Endodermal cell (in vitro differentiated cells): ENCODE measurements around the gene FAM98C. TPM values are rescaled to one million over a fixed set of nuclear protein-coding genes. Genes with fewer than 3 reads are reported as not detected.
A peak's percentile ranks its signal among the peaks of the same experiment; 100 is the strongest.

Experiments
- DNase-seq: peaks from one replicate; pipeline ENCODE4 v3.0.0-alpha.2; 2017
- H3K27ac ChIP-seq: 2 replicates; pipeline ENCODE4 v1.5.1; 2013; ENCODE audit warnings: mild to moderate bottlenecking, low read depth, low read length, moderate library complexity
- H3K27me3 ChIP-seq: 2 replicates; pipeline ENCODE4 v1.6.1; 2013; ENCODE audit warnings: mild to moderate bottlenecking, low read length, moderate library complexity; ENCODE audit not compliant: insufficient read depth, control insufficient read depth, poor library complexity, severe bottlenecking
- H3K36me3 ChIP-seq: 2 replicates; pipeline ENCODE4 v1.7.0; 2013; ENCODE audit warnings: mild to moderate bottlenecking, low read length, moderate library complexity; ENCODE audit not compliant: control insufficient read depth, insufficient read depth
- H3K4me1 ChIP-seq: one replicate; pipeline ENCODE4 v1.7.0; 2013; ENCODE audit warnings: low read length; ENCODE audit not compliant: control insufficient read depth, insufficient read depth
- H3K4me3 ChIP-seq: 2 replicates; pipeline ENCODE4 v1.5.1; 2013; ENCODE audit warnings: mild to moderate bottlenecking, low read length, moderate library complexity
- H3K9ac ChIP-seq: 2 replicates; pipeline ENCODE4 v1.6.1; 2013; ENCODE audit warnings: mild to moderate bottlenecking, low read length, moderate library complexity; ENCODE audit not compliant: poor library complexity, severe bottlenecking; ENCODE audit errors: extremely low read depth
- H3K9me3 ChIP-seq: 2 replicates; pipeline ENCODE4 v1.6.1; 2013; ENCODE audit warnings: mild to moderate bottlenecking, low read length, moderate library complexity; ENCODE audit not compliant: control insufficient read depth
- H3K27ac Mint-ChIP-seq: 2 replicates; pipeline ENCODE4 v1.8.0; 2020; ENCODE audit warnings: mixed read lengths
- H3K27me3 Mint-ChIP-seq: 2 replicates; pipeline ENCODE4 v1.8.0; 2021; ENCODE audit warnings: mild to moderate bottlenecking, mixed read lengths; ENCODE audit not compliant: insufficient read depth
- H3K36me3 Mint-ChIP-seq: 2 replicates; pipeline ENCODE4 v1.8.0; 2020; ENCODE audit warnings: low read depth, mixed read lengths
- H3K4me1 Mint-ChIP-seq: 2 replicates; pipeline ENCODE4 v1.8.0; 2020; ENCODE audit warnings: mixed read lengths
- H3K4me3 Mint-ChIP-seq: 2 replicates; pipeline ENCODE4 v1.8.0; 2020; ENCODE audit warnings: mild to moderate bottlenecking, moderate library complexity, mixed read lengths
- H3K9me3 Mint-ChIP-seq: 2 replicates; pipeline ENCODE4 v1.8.0; 2020; ENCODE audit warnings: mild to moderate bottlenecking, mixed read lengths
- WGBS, 2 experiments: methylation state at CpG; one replicate each; pipeline versions ENCODE4 v1.1.5 to v1.1.7; 2013; ENCODE audit warnings: missing lambda C conversion rate in 2 of 2, mixed read lengths in 1 of 2; ENCODE audit not compliant: insufficient coverage in 1 of 2, insufficient read length in 1 of 2; 5-methylcytosine and 5-hydroxymethylcytosine counted together
- long read RNA-seq, 4 experiments: library from polyadenylated mRNA in 2 of 4; library from RNA in 1 of 4; library from capped mRNA in 1 of 4; stranded (forward) in 3 of 4; unstranded in 1 of 4; transcript quantifications; one replicate each; pipeline ENCODE4 v2.0.0, GENCODE V29; 2020 to 2021; ENCODE audit warnings: inconsistent platforms in 1 of 4
- polyA plus RNA-seq, 2 experiments: library from polyadenylated mRNA; stranded (reverse); fragments of 50-300 nt; gene quantifications; one replicate each; pipeline ENCODE4 v1.2.3, GENCODE V29; 2013
- total RNA-seq, 2 donors: library from RNA; stranded (reverse); fragmentation: NEBNext Ultra II Directional in 1 of 2; extraction: Animal tissue kit (Norgen Biotek cat#: 25700) in 1 of 2; gene quantifications; 2 replicates in 1 of 2; 3 replicates in 1 of 2; pipeline ENCODE4 v1.2.1, GENCODE V29; 2021
- TF ChIP-seq, protein P1 (sequence below): fragments of 200-600 bp; sonication (generic); conservative IDR thresholded peaks from 2 replicates; pipeline ENCODE4 v1.5.0; 2021; ENCODE audit warnings: antibody characterized with exemption, mild to moderate bottlenecking

FAM98C gene
- 10 to 100 TPM in 1 of 2 donors, 1 to 10 TPM in 1; 8.6 to 13.7 TPM for total RNA-seq
- 9.9 TPM for polyA plus RNA-seq (2013, experiment 1 of 2)
- 8.9 TPM for polyA plus RNA-seq (2013, experiment 2 of 2)
- long read RNA-seq, experiment 1, partial matches to known transcripts = 0 of 4 reads
- long read RNA-seq, experiment 1, other reads (novel, unspliced or antisense) = 1 of 4 reads
- long read RNA-seq, experiment 2, transcript FAM98C-201 (8 exons, 1,271 nt) = major isoform, 8 of 13 reads
- long read RNA-seq, experiment 2, partial matches to known transcripts = 1 of 13 reads
- long read RNA-seq, experiment 2, other reads (novel, unspliced or antisense) = 2 of 13 reads
- long read RNA-seq, experiment 3, partial matches to known transcripts = 1 of 7 reads
- long read RNA-seq, experiment 3, other reads (novel, unspliced or antisense) = 3 of 7 reads
- long read RNA-seq, experiment 4, partial matches to known transcripts = 0 of 1 reads
- long read RNA-seq, experiment 4, other reads (novel, unspliced or antisense) = 1 of 1 reads

DNA sequence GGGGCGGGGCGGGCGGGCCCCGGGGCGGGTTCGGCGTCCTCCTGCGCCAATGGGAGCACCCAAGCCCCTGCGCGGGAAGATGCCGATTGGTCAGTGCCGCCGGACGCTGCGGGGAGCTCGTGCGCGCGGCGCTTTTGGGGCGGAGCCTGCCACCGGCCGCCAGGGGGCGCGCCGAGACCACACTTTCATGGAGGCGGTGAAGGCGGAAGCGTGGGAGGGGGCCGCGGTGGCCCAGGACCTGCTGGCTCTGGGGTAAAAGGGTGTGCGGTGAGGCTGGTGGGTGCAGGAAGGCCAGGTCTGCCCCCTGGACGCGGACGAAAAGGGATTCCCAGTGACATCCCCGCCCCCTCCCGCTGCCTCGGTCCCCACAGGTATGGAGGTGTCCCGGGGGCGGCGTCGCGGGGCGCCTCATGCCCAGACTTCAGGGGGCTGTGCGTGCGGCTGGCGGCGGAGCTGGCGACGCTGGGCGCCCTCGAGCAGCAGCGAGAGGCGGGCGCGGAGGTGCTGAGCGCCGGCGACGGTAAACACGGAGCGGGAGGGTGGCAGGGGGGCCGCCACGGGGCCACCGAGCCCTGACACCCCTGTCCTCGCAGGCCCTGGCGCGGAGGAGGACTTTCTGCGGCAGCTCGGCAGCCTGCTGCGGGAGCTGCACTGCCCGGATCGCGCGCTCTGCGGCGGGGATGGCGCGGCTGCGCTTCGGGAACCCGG, at the start of gene FAM98C:
Gene FAM98C (plus strand): TSS at position 127 of the 708 bp plus-strand sequence. CDS start 61 bp downstream, at position 188.
- H3K27ac ChIP-seq = no peak within 1 kb of the TSS
- Mint-ChIP-seq H3K27ac (no peak within 1 kb of the TSS), H3K9me3 (no peaks in the 10 kb centered on the region), H3K36me3 (peaks cover 11% of the 10 kb centered on the region), H3K27me3 (peaks cover 39% of the 10 kb centered on the region), H3K4me3 (peak within 1 kb of the TSS; percentile 61), H3K4me1 (peaks cover 1% of the 10 kb centered on the region)
- TF ChIP-seq, protein P1, sequence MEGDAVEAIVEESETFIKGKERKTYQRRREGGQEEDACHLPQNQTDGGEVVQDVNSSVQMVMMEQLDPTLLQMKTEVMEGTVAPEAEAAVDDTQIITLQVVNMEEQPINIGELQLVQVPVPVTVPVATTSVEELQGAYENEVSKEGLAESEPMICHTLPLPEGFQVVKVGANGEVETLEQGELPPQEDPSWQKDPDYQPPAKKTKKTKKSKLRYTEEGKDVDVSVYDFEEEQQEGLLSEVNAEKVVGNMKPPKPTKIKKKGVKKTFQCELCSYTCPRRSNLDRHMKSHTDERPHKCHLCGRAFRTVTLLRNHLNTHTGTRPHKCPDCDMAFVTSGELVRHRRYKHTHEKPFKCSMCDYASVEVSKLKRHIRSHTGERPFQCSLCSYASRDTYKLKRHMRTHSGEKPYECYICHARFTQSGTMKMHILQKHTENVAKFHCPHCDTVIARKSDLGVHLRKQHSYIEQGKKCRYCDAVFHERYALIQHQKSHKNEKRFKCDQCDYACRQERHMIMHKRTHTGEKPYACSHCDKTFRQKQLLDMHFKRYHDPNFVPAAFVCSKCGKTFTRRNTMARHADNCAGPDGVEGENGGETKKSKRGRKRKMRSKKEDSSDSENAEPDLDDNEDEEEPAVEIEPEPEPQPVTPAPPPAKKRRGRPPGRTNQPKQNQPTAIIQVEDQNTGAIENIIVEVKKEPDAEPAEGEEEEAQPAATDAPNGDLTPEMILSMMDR = peak; percentile 100
- no peak within 1 kb of the TSS for H3K9ac ChIP-seq
- DNase-seq = peak; percentile 99
- H3K4me3 ChIP-seq = peak within 1 kb of the TSS; percentile 77
- H3K4me1 ChIP-seq = no peaks in the 10 kb centered on the region
- no peaks in the 10 kb centered on the region for H3K9me3 ChIP-seq
- no peaks in the 10 kb centered on the region for H3K36me3 ChIP-seq
- peaks cover 8% of the 10 kb centered on the region for H3K27me3 ChIP-seq
- WGBS, 2 experiments = 0% methylated on average over 13 to 82 of the region's 82 CpGs

DNA sequence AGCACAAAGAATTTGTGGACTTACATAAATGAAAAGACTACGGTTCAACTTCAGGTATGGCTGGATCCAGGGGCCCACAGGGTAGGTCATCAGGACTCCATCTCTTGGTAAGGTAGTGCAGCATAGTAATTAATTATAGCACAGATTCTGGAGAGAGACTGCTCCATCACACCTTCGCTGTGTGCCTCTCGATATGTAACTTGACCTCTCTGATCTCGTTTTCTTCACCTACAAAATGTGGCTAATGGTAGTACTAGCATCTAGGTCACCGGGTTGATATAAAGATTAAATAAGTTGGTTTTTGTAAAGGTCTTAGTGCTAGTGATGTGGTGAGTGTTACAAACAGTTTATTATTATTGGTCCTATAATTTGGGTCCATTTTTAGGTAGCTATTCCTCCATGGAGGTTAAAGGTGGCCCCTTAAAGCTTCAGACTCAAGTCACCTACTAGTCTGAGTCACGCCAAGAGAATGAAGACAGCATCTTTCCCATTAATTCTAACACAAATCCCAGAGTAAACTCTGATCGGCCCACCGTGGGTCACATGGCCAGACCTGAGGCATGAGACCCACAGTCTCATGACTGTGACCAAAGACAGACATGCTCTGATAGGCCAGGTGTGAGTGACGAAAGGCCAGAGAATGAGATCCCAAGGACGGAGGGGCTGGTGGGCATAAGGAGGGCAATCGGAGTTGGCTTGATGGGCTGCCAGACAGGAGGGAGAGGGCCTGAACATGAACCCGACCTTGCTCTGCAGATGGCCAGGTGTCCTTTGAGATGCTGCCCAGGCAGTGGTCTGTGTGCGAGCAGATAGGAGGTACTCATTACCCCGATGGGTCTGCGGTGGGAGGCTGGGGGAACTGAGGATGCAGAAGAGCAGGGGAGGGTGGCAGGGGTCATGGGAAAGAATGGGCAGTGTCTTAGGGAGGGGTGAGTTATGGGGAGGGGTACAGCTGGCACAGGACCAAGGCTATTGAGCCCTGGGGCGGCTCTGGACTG, 46.9 kb upstream of the FAM98C start:
- H3K9me3 ChIP-seq = no peaks in the 10 kb centered on the region
- Mint-ChIP-seq H3K4me3 (no peak overlapping the region), H3K36me3 (no peaks in the 10 kb centered on the region), H3K9me3 (no peaks in the 10 kb centered on the region), H3K4me1 (peaks cover 5% of the 10 kb centered on the region), H3K27ac (no peak overlapping the region), H3K27me3 (peaks cover 49% of the 10 kb centered on the region)
- H3K9ac ChIP-seq = no peak overlapping the region
- H3K36me3 ChIP-seq = no peaks in the 10 kb centered on the region
- WGBS, 2 experiments = 87% methylated on average over 11 to 16 of the region's 16 CpGs
- H3K4me1 ChIP-seq = no peaks in the 10 kb centered on the region
- H3K27me3 ChIP-seq = peaks cover 45% of the 10 kb centered on the region
- no peak for DNase-seq
- no peak overlapping the region for H3K4me3 ChIP-seq
- no peak overlapping the region for H3K27ac ChIP-seq
- TF ChIP-seq, protein P1 = no peak

DNA sequence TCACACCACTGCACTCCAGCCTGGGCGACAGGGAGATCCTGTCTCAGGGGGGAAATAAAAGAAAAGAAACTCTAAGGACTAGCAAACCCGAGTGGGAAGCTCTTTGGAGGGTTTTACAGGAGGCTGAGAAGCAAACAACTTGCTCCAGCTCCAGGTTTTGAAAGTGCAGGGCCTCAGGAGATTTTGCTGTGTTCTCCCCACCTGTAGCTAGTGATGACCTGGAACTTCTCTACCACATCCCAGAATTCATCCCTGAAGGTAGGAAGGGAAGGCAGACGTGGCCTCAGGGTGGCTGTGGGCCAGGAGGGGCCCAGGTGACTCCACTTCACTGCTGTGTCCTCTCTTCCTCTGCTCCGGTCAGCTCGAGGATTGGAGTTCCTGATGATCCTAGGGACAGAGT, 44.8 kb upstream of the FAM98C start:
- 65 to 73% methylated on average over 3 to 5 of the region's 5 CpGs for WGBS, 2 experiments
- TF ChIP-seq, protein P1 = no peak
- no peaks in the 10 kb centered on the region for H3K9me3 Mint-ChIP-seq
- Histone ChIP-seq H3K4me3 (no peak overlapping the region), H3K9ac (no peak overlapping the region), H3K36me3 (no peaks in the 10 kb centered on the region), H3K4me1 (no peaks in the 10 kb centered on the region), H3K9me3 (no peaks in the 10 kb centered on the region), H3K27me3 (peaks cover 51% of the 10 kb centered on the region), H3K27ac (no peak overlapping the region)
- H3K36me3 Mint-ChIP-seq = no peaks in the 10 kb centered on the region
- peaks cover 56% of the 10 kb centered on the region for H3K27me3 Mint-ChIP-seq
- no peak overlapping the region for H3K4me3 Mint-ChIP-seq
- peaks cover 9% of the 10 kb centered on the region for H3K4me1 Mint-ChIP-seq
- no peak overlapping the region for H3K27ac Mint-ChIP-seq
- DNase-seq = no peak
